ENCODE measurements around the gene WDR35.

The WDR35 gene

GRCh38 chr2:19989342-19989666 is 601 bp downstream of the WDR35 start:
- DNase-seq: no peak
- Mint-ChIP-seq H3K9me3 (no peaks in the 10 kb centered on the region), H3K27me3 (ENCODE audit: low read depth, poor library complexity) (peaks cover 2% of the 10 kb centered on the region), H3K36me3 (ENCODE audit: low read depth) (peaks cover 30% of the 10 kb centered on the region), H3K4me1 (peaks cover 51% of the 10 kb centered on the region), H3K4me3 (peak overlapping the region; percentile 97), H3K27ac (peak overlapping the region; percentile 82)
- TF ChIP-seq, protein P1, sequence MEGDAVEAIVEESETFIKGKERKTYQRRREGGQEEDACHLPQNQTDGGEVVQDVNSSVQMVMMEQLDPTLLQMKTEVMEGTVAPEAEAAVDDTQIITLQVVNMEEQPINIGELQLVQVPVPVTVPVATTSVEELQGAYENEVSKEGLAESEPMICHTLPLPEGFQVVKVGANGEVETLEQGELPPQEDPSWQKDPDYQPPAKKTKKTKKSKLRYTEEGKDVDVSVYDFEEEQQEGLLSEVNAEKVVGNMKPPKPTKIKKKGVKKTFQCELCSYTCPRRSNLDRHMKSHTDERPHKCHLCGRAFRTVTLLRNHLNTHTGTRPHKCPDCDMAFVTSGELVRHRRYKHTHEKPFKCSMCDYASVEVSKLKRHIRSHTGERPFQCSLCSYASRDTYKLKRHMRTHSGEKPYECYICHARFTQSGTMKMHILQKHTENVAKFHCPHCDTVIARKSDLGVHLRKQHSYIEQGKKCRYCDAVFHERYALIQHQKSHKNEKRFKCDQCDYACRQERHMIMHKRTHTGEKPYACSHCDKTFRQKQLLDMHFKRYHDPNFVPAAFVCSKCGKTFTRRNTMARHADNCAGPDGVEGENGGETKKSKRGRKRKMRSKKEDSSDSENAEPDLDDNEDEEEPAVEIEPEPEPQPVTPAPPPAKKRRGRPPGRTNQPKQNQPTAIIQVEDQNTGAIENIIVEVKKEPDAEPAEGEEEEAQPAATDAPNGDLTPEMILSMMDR (IDR thresholded peaks at IDR 0.05): no peak

- peak overlapping the region; percentile 97 for H3K4me3 Mint-ChIP-seq
- H3K36me3 Mint-ChIP-seq (ENCODE audit: low read depth): peaks cover 33% of the 10 kb centered on the region
- no peak for DNase-seq
- no peaks in the 10 kb centered on the region for H3K9me3 Mint-ChIP-seq
- H3K27ac Mint-ChIP-seq: no peak overlapping the region
- peaks cover 2% of the 10 kb centered on the region for H3K27me3 Mint-ChIP-seq (ENCODE audit: low read depth, poor library complexity)
- peaks cover 44% of the 10 kb centered on the region for H3K4me1 Mint-ChIP-seq
- TF ChIP-seq, protein P1 (IDR thresholded peaks at IDR 0.05): no peak
These were observed 1.3 kb downstream of the WDR35 start for GRCh38 chr2:19988600-19988999.

- H3K9me3 Mint-ChIP-seq: no peaks in the 10 kb centered on the region
- peak overlapping the region; percentile 97 for H3K4me3 Mint-ChIP-seq
- H3K27me3 Mint-ChIP-seq (ENCODE audit: low read depth, poor library complexity): peaks cover 2% of the 10 kb centered on the region
- TF ChIP-seq, protein P1 (IDR thresholded peaks at IDR 0.05): no peak
- H3K27ac Mint-ChIP-seq: no peak overlapping the region
- H3K36me3 Mint-ChIP-seq (ENCODE audit: low read depth): peaks cover 33% of the 10 kb centered on the region
- peaks cover 38% of the 10 kb centered on the region for H3K4me1 Mint-ChIP-seq
- DNase-seq: no peak
These were observed 2.0 kb downstream of the WDR35 start for GRCh38 chr2:19987936-19988335.

GRCh38 chr2:19982268-19982667 is 7.6 kb downstream of the WDR35 start:
- H3K4me1 Mint-ChIP-seq: peaks cover 3% of the 10 kb centered on the region
- H3K9me3 Mint-ChIP-seq: no peaks in the 10 kb centered on the region
- H3K4me3 Mint-ChIP-seq: no peak overlapping the region
- peaks cover 29% of the 10 kb centered on the region for H3K36me3 Mint-ChIP-seq (ENCODE audit: low read depth)
- no peaks in the 10 kb centered on the region for H3K27me3 Mint-ChIP-seq (ENCODE audit: low read depth, poor library complexity)
- no peak overlapping the region for H3K27ac Mint-ChIP-seq
- DNase-seq: no peak
- TF ChIP-seq, protein P1 (IDR thresholded peaks at IDR 0.05): no peak

- no peak overlapping the region for H3K27ac Mint-ChIP-seq
- no peak for DNase-seq
- H3K4me1 Mint-ChIP-seq: no peaks in the 10 kb centered on the region
- no peaks in the 10 kb centered on the region for H3K27me3 Mint-ChIP-seq (ENCODE audit: low read depth, poor library complexity)
- TF ChIP-seq, protein P1 (IDR thresholded peaks at IDR 0.05): no peak
- H3K4me3 Mint-ChIP-seq: no peak overlapping the region
- no peaks in the 10 kb centered on the region for H3K9me3 Mint-ChIP-seq
- peaks cover 12% of the 10 kb centered on the region for H3K36me3 Mint-ChIP-seq (ENCODE audit: low read depth)
These were observed 10.0 kb downstream of the WDR35 start for GRCh38 chr2:19979932-19980331.

GRCh38 chr2:19973466-19973865 is 16.4 kb downstream of the WDR35 start:
- peak overlapping the region; percentile 82 for H3K27ac Mint-ChIP-seq
- peaks cover 43% of the 10 kb centered on the region for H3K36me3 Mint-ChIP-seq (ENCODE audit: low read depth)
- no peak overlapping the region for H3K4me3 Mint-ChIP-seq
- H3K9me3 Mint-ChIP-seq: no peaks in the 10 kb centered on the region
- no peak for DNase-seq
- H3K4me1 Mint-ChIP-seq: no peaks in the 10 kb centered on the region
- H3K27me3 Mint-ChIP-seq (ENCODE audit: low read depth, poor library complexity): no peaks in the 10 kb centered on the region
- TF ChIP-seq, protein P1 (IDR thresholded peaks at IDR 0.05): no peak

Measured in nephron progenitor cell (in vitro differentiated cells).